Body of pancreas (tissue), 4 donors: ENCODE measurements around the gene NLN.

Source experiments
- CTCF ChIP-seq, 7 experiments: fragments of 450-650 bp in 4 of 7; fragments of 200-600 bp in 3 of 7; sonication (generic) in 3 of 7; IDR thresholded peaks; one replicate each; pipeline ENCODE4 v1.5.1; 2016 to 2019; ENCODE audit warnings: antibody characterized with exemption in 7 of 7
- POLR2A ChIP-seq, 3 donors: fragments of 450-650 bp; IDR thresholded peaks; one replicate each; pipeline ENCODE4 v1.6.1; 2016; ENCODE audit warnings: antibody characterized with exemption in 3 of 3, mild to moderate bottlenecking in 2 of 3

DNA sequence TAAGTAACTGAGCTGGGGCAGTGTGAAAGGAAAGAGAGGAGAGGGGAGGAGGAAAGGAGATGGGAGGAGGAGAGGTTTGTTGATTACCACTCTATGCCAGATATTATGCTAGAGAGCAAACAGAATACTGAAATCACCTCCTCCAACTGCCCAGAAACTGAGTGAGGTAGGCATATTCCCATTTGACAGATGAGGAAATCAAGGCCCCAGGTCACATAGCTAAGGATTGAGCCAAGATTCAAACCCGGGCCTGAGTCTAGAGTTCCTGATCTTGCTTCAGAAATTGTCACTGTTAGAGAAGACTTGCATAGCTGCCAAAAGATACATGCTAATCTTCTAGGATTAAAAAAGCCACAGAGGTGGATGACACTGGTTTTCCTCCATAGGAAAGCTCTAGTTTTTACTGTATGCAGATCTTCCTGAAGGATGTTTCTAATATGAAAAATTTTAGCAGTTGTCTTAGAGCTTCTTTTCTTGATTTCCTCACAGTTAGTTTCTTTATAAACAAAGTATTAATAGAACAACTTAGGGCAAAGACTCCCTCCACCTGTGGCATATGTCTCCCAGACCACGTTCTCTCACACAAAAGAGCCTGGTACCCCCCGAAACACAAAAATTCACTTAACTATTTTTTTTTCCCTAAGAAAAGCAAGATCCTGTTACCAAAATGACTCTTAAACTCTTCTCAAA, 97.4 kb downstream of the NLN start:
- no peak for TF ChIP-seq CTCF (IDR thresholded peaks at IDR 0.05)
- TF ChIP-seq POLR2A (IDR thresholded peaks at IDR 0.05), result no peak
